Right forelimb (tissue), 1 donor: ENCODE results near the gene APH1B.
"Not testable (repeated sequence)": the region's sequence is repeated elsewhere in the genome, so short reads cannot be mapped to it uniquely, and the experiment has no call there.

Experiments used
- DNase-seq: peaks from one replicate; pipeline ENCODE4 v3.0.0-alpha.2; 2018

The APH1B gene

DNA sequence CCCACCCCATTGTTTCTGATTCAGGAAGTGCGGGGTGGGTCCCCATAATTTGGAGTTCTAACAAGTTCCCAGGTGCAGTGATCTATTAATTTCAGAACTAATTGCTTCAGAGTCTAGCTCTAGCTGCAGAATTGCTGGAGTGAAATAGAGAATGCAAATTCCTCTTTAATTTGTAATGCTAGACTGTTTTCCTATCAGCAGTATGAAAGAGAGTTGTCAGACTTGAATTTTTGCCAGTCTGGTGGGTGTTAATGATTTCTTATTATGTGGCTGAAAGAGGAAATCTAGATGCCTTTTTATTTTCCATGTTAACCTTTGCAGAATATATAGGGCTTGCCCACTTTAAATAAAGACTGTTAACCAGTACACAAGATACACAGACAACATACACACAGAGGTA lies 23.7 kb downstream of the APH1B start:
- no peak for DNase-seq

- DNase-seq: no peak
Measured at GRCh38 chr15:63305260-63305659, 27.9 kb downstream of the APH1B start.

GRCh38 chr15:63306492-63307073 lies 29.2 kb downstream of the APH1B start:
- no peak for DNase-seq

DNA sequence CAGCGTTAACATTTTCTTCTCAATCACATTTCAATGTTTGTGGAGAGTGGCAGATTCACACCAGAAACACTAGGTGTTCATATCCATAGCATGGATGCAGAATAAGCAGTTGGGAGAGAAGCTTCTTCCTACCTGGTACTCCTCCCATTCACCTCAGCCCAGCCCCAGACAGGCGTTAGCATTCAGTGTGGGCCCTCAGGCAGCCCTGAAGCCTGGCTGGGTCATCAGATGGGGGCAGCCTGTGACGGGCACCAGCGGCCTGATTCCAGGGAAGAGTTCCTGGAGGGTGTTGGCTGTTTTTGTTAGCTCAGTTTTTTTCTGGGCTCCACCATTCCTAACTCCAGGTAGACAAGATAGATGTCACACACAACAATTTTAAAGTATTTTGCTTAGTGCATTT lies 31.1 kb downstream of the APH1B start:
- no peak for DNase-seq

DNA sequence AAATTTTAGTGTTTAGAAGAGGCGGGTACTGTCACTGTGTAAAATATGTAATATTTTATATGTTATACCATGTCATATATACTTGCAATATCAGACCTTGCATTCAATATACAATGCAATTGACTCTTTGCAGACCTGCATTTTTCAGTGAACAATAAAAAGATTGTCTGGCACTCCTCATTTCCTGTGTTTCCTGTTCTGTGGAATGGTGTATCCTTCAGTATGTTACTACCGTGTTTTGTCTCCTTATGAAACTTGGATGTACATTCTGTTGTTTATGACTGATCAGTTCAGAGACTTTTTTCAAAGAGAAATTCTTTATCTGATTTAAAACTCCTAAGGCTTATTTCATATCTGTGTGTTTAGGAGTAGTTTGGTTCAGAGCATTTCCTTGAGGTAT lies 31.5 kb downstream of the APH1B start:
- no peak for DNase-seq

GRCh38 chr15:63310646-63311045 lies 33.2 kb downstream of the APH1B start:
- DNase-seq: no peak

DNA sequence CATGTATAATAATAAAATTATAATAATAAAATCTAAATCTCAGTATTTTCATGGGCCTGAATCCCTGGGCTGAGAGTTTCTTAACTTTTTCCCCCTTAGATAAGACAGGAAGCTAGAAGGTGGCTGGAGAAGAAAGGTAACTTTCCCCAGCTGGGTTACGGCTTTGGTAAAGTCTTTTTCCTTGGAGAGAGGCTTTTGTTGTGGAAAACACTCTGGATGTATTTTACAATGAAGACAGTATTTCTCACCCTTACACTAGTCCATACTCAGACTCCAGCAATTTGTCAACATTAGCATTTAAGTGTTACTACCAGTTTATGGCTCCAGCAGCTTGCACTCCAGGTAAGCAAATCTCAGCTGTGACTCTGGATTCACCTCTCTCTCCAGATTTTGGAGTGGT lies 34.9 kb downstream of the APH1B start:
- DNase-seq: no peak

GRCh38 chr15:63313825-63314224 lies 36.4 kb downstream of the APH1B start:
- DNase-seq: no peak

GRCh38 chr15:63314409-63314808 lies 37.0 kb downstream of the APH1B start:
- DNase-seq: no peak

GRCh38 chr15:63318344-63318743 lies 40.9 kb downstream of the APH1B start:
- DNase-seq: no peak

DNA sequence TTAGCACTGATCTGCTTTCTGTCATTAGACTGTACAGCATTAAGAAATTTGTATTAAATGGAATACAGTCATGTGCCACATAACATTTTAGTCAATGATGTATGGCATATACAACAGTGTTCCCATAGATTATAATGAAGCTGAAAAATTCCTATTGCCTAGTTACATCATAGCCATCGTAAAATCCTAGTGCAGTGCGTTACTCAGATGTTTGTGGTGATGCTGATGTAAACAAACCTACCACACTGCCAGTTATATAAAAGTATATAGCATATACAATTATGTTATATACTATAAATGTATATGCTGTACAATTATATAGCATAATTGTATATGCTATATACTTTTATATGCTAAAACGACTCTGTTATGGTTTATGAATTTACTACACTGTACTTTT lies 41.7 kb downstream of the APH1B start:
- DNase-seq: no peak

DNA sequence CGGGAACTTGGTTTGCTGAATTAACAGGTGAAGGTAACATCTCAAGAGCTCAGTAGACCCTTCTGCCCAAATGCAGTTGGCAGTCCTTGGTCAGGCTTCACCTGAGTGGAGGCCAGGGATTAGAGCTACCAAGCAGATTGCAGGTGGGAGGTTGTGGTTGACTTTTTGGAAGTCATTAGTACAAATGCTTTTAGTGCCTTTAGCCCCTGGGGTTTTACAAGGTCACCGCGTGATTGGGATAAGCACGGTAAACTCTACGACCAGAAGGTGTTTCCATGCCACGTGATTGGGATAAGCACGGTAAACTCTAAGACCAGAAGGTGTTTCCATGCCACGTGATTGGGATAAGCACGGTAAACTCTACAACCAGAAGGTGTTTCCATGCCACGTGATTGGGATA lies 43.0 kb downstream of the APH1B start:
- DNase-seq: not testable (repeated sequence)

- not testable (repeated sequence) for DNase-seq
Measured at GRCh38 chr15:63320981-63321380, 43.6 kb downstream of the APH1B start.

DNA sequence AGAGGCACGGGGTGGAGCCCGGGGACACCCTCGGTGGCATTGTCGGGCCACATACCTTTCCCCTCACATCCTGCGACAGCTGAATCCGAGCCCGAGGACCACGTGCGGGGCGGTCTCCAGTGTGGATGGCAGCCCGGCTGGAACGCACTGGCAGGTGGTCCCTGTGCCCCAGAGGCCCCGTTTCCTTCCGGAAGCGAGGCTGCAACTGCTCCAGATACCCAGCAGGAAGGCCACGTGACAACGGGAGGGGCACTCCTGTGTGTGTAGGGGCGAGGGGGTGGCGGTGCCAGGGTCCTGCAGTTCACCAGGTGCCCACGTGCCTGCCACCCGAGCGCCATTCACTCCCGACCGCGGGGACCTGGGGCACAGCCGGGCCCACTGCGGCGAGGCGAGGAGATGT lies 44.1 kb downstream of the APH1B start:
- DNase-seq: no peak

GRCh38 chr15:63322541-63322940 lies 45.1 kb downstream of the APH1B start:
- DNase-seq: no peak

DNA sequence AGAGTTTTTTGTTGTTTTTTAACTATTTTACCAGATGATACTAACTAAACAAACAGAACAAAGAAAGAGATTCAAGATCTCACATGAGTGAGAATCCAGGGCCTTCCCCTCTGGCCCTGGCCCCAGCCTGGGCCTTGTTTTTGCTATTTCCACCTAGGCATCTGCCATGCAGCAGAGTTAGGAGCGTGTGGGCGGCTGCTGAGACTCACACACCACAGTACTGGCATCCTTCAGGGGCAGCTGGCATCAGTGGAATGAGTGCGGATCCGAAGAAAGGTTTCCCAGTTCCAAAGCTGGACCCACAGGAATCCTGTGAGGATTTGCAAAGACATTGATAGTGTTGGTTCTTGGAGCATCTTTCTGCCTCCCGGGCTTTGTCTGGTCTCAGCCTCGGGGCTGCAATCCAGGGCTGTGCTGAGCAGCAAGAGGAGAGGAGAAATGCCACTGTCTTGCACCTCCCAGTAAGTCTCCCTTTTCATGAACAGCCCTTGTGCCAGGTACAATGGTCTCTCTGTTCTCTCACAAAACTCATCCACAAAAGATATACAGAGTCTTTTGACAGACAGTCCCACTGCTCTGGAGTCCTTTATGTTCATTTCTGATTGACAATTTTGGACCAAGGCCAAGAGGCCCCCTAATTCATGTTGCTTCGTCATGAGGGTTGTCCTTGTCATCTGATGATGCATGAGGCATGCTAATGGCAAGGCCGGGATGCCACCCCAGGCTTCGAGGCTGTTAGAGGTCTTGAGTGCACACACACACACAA lies 46.6 kb downstream of the APH1B start:
- DNase-seq: no peak

DNA sequence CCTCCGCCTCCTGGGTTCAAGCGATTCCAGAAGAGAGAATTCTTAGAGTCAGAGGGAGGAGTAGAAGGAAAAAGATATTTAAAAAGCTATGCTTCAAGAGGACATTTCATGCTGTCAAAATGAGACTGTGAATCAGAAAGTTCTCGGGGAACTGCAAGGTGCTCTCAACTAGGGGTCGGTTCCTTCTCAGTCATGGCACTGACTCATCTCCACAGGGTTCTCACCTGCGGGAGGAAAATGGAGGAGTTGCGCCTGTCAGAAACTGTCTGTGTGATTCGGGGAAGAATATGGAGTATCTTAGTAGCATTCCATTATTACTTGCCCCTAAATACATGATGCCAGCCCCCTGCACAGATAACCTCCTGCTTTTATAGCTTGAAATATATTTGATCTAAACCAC lies 47.4 kb downstream of the APH1B start:
- DNase-seq: no peak

DNA sequence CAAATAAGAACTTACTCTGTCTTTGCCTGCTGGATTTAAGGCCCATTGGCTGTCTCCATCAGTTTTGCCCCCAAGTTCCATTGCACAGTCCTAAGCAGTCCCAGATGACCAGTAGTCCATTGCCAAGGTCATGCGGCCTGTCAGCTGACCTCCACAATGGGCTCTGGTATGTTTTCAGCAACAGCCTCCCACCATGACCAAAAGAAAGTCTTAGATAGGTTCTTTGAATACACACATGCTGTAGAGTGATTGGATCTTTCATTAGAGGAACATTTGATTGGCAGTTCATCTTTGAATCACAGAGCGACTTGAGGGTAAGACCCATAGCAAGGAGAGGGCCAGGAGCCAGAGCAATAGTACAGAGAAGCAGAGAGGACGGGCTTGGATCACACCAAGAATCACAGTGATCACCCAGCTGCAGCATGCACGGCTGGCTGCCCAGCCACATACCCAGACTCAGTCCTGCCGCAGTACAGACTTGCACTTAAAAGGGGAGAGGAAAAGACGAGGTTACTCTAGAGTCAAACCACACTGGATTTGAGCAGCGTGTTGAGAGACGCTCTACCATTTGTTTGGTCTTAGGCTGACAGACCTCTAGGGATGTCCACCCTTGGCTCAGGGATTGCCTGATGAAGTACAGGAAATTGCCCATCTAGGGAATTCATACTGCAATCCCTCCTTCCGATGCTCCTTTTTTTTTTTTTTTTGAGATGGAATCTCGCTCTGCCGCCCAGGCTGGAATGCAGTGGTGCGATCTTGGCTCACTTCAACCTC lies 50.4 kb downstream of the APH1B start:
- DNase-seq: no peak

DNA sequence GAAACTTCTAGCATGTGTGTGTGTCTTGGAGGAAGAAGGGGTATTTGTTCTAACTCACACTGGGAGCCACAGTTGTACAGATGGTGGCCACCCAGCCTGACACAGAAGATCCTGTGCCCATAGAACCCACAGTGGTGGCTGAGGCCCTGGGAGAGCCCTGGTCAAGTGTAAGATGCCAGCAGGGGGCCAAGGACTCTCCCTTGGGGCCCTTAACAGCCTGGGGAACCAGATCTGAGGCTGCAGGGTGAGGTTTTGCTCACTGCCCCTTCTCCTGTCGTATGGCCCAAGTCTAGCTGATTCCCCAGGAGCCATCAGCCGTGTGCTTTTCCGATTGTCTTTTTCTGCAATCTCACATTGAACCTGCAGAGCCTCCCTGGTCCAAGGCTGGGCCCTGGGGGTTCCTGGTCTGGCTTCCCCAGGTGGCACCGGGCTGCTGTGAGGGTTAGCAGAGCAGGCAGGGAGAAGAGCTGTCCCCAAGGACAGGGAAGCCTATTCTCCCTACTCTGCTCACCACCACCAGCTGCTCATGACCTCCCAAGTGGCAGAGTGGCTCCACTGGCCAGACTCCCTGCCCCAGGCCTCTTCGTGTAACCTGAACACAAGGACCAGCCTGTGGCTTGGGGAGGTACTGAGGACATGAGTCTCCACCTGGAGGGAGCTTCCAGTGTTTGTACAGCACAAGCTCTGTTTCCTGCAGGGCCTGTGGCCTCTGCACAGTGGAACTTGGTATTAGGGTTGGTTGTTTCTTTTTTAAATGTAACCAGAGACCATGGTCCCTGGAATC lies 52.4 kb downstream of the APH1B start:
- no peak for DNase-seq

GRCh38 chr15:63330926-63331325 lies 53.5 kb downstream of the APH1B start:
- DNase-seq: no peak

- no peak for DNase-seq
Measured at GRCh38 chr15:63331456-63331855, 54.1 kb downstream of the APH1B start.

- DNase-seq: no peak
Measured at GRCh38 chr15:63332367-63333124, 55.1 kb downstream of the APH1B start.

DNA sequence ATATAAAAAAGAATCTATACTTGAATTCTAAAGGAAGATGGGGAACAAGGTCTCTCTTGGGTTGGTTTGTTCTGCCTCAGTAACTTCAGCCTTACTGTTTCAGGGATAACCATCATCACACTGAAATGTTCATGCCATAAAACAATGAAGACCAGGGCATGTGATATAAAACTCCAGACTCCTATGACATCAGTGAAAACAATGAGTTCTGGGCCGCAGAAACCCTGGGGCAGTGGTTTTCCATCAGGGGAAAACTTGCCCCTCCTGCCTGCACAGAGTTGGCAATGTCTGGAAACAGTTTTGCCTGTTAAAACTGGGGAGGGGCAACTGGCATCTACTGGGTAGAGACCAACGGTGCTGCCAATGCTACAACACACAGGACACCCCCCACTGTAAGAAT lies 57.4 kb downstream of the APH1B start:
- no peak for DNase-seq
